ENCODE data around the gene DNM3.

DNM3 gene

GRCh38 chr1:171860696-171861095 is 19.4 kb downstream of the DNM3 start:
- H3K4me3 ChIP-seq (ENCODE audit: low read length), result no peak overlapping the region
- H3K9ac ChIP-seq (ENCODE audit: low read length), result no peak overlapping the region
- H3K36me3 ChIP-seq (ENCODE audit: control insufficient read depth, insufficient read depth, low read length), result no peaks in the 10 kb centered on the region
- H3K4me1 ChIP-seq (ENCODE audit: control insufficient read depth, insufficient read depth, low read length), result no peaks in the 10 kb centered on the region
- no peaks in the 10 kb centered on the region for H3K27me3 ChIP-seq (ENCODE audit: control insufficient read depth, insufficient read depth, low read length)
- H3K27ac ChIP-seq (ENCODE audit: low read depth, low read length), result no peak overlapping the region

- Histone ChIP-seq H3K27ac (ENCODE audit: low read depth, low read length) (no peak overlapping the region), H3K9ac (ENCODE audit: low read length) (no peak overlapping the region), H3K27me3 (ENCODE audit: control insufficient read depth, insufficient read depth, low read length) (no peaks in the 10 kb centered on the region), H3K4me1 (ENCODE audit: control insufficient read depth, insufficient read depth, low read length) (no peaks in the 10 kb centered on the region), H3K36me3 (ENCODE audit: control insufficient read depth, insufficient read depth, low read length) (no peaks in the 10 kb centered on the region), H3K4me3 (ENCODE audit: low read length) (no peak overlapping the region)
Observed at GRCh38 chr1:171863531-171863930, 22.2 kb downstream of the DNM3 start.

GRCh38 chr1:171864308-171864707 is 23.0 kb downstream of the DNM3 start:
- no peak overlapping the region for H3K4me3 ChIP-seq (ENCODE audit: low read length)
- H3K4me1 ChIP-seq (ENCODE audit: control insufficient read depth, insufficient read depth, low read length), result no peaks in the 10 kb centered on the region
- H3K36me3 ChIP-seq (ENCODE audit: control insufficient read depth, insufficient read depth, low read length), result no peaks in the 10 kb centered on the region
- no peak overlapping the region for H3K27ac ChIP-seq (ENCODE audit: low read depth, low read length)
- no peak overlapping the region for H3K9ac ChIP-seq (ENCODE audit: low read length)
- H3K27me3 ChIP-seq (ENCODE audit: control insufficient read depth, insufficient read depth, low read length), result no peaks in the 10 kb centered on the region

GRCh38 chr1:171865106-171865505 is 23.8 kb downstream of the DNM3 start:
- H3K27ac ChIP-seq (ENCODE audit: low read depth, low read length), result no peak overlapping the region
- H3K27me3 ChIP-seq (ENCODE audit: control insufficient read depth, insufficient read depth, low read length), result no peaks in the 10 kb centered on the region
- no peaks in the 10 kb centered on the region for H3K4me1 ChIP-seq (ENCODE audit: control insufficient read depth, insufficient read depth, low read length)
- no peaks in the 10 kb centered on the region for H3K36me3 ChIP-seq (ENCODE audit: control insufficient read depth, insufficient read depth, low read length)
- no peak overlapping the region for H3K4me3 ChIP-seq (ENCODE audit: low read length)
- no peak overlapping the region for H3K9ac ChIP-seq (ENCODE audit: low read length)

GRCh38 chr1:171867236-171867635 is 25.9 kb downstream of the DNM3 start:
- no peaks in the 10 kb centered on the region for H3K36me3 ChIP-seq (ENCODE audit: control insufficient read depth, insufficient read depth, low read length)
- H3K9ac ChIP-seq (ENCODE audit: low read length), result no peak overlapping the region
- no peaks in the 10 kb centered on the region for H3K27me3 ChIP-seq (ENCODE audit: control insufficient read depth, insufficient read depth, low read length)
- no peak overlapping the region for H3K27ac ChIP-seq (ENCODE audit: low read depth, low read length)
- H3K4me1 ChIP-seq (ENCODE audit: control insufficient read depth, insufficient read depth, low read length), result no peaks in the 10 kb centered on the region
- H3K4me3 ChIP-seq (ENCODE audit: low read length), result no peak overlapping the region

GRCh38 chr1:171868217-171868803 is 27.0 kb downstream of the DNM3 start:
- Histone ChIP-seq H3K27me3 (ENCODE audit: control insufficient read depth, insufficient read depth, low read length) (no peaks in the 10 kb centered on the region), H3K27ac (ENCODE audit: low read depth, low read length) (no peak overlapping the region), H3K9ac (ENCODE audit: low read length) (no peak overlapping the region), H3K4me1 (ENCODE audit: control insufficient read depth, insufficient read depth, low read length) (no peaks in the 10 kb centered on the region), H3K36me3 (ENCODE audit: control insufficient read depth, insufficient read depth, low read length) (no peaks in the 10 kb centered on the region), H3K4me3 (ENCODE audit: low read length) (no peak overlapping the region)

- Histone ChIP-seq H3K27me3 (ENCODE audit: control insufficient read depth, insufficient read depth, low read length) (no peaks in the 10 kb centered on the region), H3K36me3 (ENCODE audit: control insufficient read depth, insufficient read depth, low read length) (no peaks in the 10 kb centered on the region), H3K4me1 (ENCODE audit: control insufficient read depth, insufficient read depth, low read length) (no peaks in the 10 kb centered on the region), H3K4me3 (ENCODE audit: low read length) (no peak overlapping the region), H3K27ac (ENCODE audit: low read depth, low read length) (no peak overlapping the region), H3K9ac (ENCODE audit: low read length) (no peak overlapping the region)
Observed at GRCh38 chr1:171869097-171869496, 27.8 kb downstream of the DNM3 start.

- Histone ChIP-seq H3K4me1 (ENCODE audit: control insufficient read depth, insufficient read depth, low read length) (no peaks in the 10 kb centered on the region), H3K27ac (ENCODE audit: low read depth, low read length) (no peak overlapping the region), H3K36me3 (ENCODE audit: control insufficient read depth, insufficient read depth, low read length) (no peaks in the 10 kb centered on the region), H3K27me3 (ENCODE audit: control insufficient read depth, insufficient read depth, low read length) (no peaks in the 10 kb centered on the region), H3K4me3 (ENCODE audit: low read length) (no peak overlapping the region), H3K9ac (ENCODE audit: low read length) (no peak overlapping the region)
Observed at GRCh38 chr1:171871848-171872247, 30.6 kb downstream of the DNM3 start.

GRCh38 chr1:171872430-171872829 is 31.1 kb downstream of the DNM3 start:
- no peak overlapping the region for H3K9ac ChIP-seq (ENCODE audit: low read length)
- no peak overlapping the region for H3K27ac ChIP-seq (ENCODE audit: low read depth, low read length)
- no peak overlapping the region for H3K4me3 ChIP-seq (ENCODE audit: low read length)
- no peaks in the 10 kb centered on the region for H3K27me3 ChIP-seq (ENCODE audit: control insufficient read depth, insufficient read depth, low read length)
- no peaks in the 10 kb centered on the region for H3K4me1 ChIP-seq (ENCODE audit: control insufficient read depth, insufficient read depth, low read length)
- H3K36me3 ChIP-seq (ENCODE audit: control insufficient read depth, insufficient read depth, low read length), result no peaks in the 10 kb centered on the region

GRCh38 chr1:171873664-171874063 is 32.4 kb downstream of the DNM3 start:
- Histone ChIP-seq H3K36me3 (ENCODE audit: control insufficient read depth, insufficient read depth, low read length) (no peaks in the 10 kb centered on the region), H3K4me1 (ENCODE audit: control insufficient read depth, insufficient read depth, low read length) (no peaks in the 10 kb centered on the region), H3K4me3 (ENCODE audit: low read length) (no peak overlapping the region), H3K9ac (ENCODE audit: low read length) (no peak overlapping the region), H3K27ac (ENCODE audit: low read depth, low read length) (no peak overlapping the region), H3K27me3 (ENCODE audit: control insufficient read depth, insufficient read depth, low read length) (no peaks in the 10 kb centered on the region)

GRCh38 chr1:171877701-171878100 is 36.4 kb downstream of the DNM3 start:
- no peak overlapping the region for H3K27ac ChIP-seq (ENCODE audit: low read depth, low read length)
- no peak overlapping the region for H3K4me3 ChIP-seq (ENCODE audit: low read length)
- H3K27me3 ChIP-seq (ENCODE audit: control insufficient read depth, insufficient read depth, low read length), result no peaks in the 10 kb centered on the region
- H3K4me1 ChIP-seq (ENCODE audit: control insufficient read depth, insufficient read depth, low read length), result no peaks in the 10 kb centered on the region
- H3K36me3 ChIP-seq (ENCODE audit: control insufficient read depth, insufficient read depth, low read length), result no peaks in the 10 kb centered on the region
- H3K9ac ChIP-seq (ENCODE audit: low read length), result no peak overlapping the region

GRCh38 chr1:171879556-171879955 is 38.3 kb downstream of the DNM3 start:
- Histone ChIP-seq H3K9ac (ENCODE audit: low read length) (no peak overlapping the region), H3K27ac (ENCODE audit: low read depth, low read length) (no peak overlapping the region), H3K36me3 (ENCODE audit: control insufficient read depth, insufficient read depth, low read length) (no peaks in the 10 kb centered on the region), H3K4me3 (ENCODE audit: low read length) (no peak overlapping the region), H3K27me3 (ENCODE audit: control insufficient read depth, insufficient read depth, low read length) (no peaks in the 10 kb centered on the region), H3K4me1 (ENCODE audit: control insufficient read depth, insufficient read depth, low read length) (no peaks in the 10 kb centered on the region)

- Histone ChIP-seq H3K4me3 (ENCODE audit: low read length) (no peak overlapping the region), H3K27ac (ENCODE audit: low read depth, low read length) (no peak overlapping the region), H3K4me1 (ENCODE audit: control insufficient read depth, insufficient read depth, low read length) (no peaks in the 10 kb centered on the region), H3K27me3 (ENCODE audit: control insufficient read depth, insufficient read depth, low read length) (no peaks in the 10 kb centered on the region), H3K36me3 (ENCODE audit: control insufficient read depth, insufficient read depth, low read length) (no peaks in the 10 kb centered on the region), H3K9ac (ENCODE audit: low read length) (no peak overlapping the region)
Observed at GRCh38 chr1:171881442-171881841, 40.1 kb downstream of the DNM3 start.
